G401 (cell line): Measurements from ENCODE around the gene ARHGAP15. TPM values are rescaled to one million over a fixed set of nuclear protein-coding genes. Genes with fewer than 3 reads are reported as not detected.

ENCODE experiments used
- DNase-seq: peaks from one replicate; pipeline ENCODE4 v3.0.0-alpha.2; 2015; ENCODE audit warnings: low spot score
- in situ Hi-C: cut with HindIII; loops from 2 replicates; pipeline ENCODE4 v1.10.0; 2016; ENCODE audit warnings: low sequenced_read_pairs, mixed read lengths
- total RNA-seq: library from RNA; depleted of rRNA; stranded (reverse); fragments of >200 nt; shearing (Covaris generic); gene quantifications from 2 replicates; pipeline ENCODE4 v1.2.3, GENCODE V29; 2014

The ARHGAP15 gene
- total RNA-seq, 1 experiment from 2014 or later, result not detected

DNA sequence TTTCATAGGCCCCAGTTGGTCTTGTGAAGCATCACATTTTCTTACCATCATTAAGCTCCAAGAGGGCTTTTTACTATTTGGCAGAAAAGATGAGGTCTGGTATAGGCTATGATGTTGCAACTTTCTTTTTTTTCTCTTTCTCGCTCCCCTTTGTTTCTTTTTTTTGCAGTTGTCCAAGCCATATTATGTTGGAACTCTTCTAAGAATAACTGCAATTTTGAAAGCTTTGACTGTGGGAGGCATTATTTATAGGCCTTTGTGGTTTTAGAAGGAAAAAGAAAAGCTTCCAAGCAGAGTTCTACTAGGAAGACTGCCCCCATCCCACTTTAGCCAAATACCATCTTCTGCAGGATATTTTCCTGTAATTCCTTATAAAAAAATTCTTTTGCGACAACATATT, 571.6 kb downstream of the ARHGAP15 start:
- no peak for DNase-seq
- in situ Hi-C loops, result no loop called here

DNA sequence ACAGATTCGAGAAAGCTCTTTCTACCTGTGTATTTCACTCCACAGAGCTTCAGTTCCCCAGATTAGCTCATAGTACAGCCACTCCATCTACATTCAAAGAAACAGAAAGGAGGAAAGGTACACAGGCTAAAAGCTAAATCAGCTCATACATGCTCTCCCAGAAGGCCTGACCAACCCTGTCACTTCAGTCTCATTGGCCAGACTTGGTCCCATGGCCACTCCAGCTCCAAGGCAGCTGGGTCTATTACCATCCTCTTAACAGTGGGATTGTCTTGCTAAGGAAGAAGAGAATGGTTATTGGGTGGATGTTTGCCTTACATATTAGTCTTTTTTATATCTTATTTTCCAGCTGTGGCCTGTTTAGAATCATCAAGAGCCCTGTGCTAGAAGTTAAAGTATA, 572.6 kb downstream of the ARHGAP15 start:
- in situ Hi-C loops, result no loop called here
- DNase-seq, result no peak

DNA sequence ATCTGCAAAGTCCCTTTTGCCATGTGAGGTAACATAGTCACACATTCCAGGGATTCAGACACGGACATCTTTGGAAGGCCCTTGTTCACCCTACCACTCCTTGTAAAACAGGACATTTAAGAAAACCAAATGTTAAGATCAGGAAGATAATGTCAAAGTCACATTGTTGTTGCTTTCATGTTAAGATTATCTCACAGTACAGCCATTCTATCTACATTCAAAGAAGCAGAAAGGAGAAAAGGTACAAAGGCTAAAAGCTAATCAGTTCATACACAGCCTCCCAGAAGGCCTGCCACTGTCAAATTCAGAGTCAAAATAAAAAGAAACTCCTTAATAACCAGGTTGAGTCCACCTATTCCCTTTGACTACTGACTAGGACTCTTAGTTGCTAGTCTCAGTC, 573.7 kb downstream of the ARHGAP15 start:
- no peak for DNase-seq
- in situ Hi-C loops, result no loop called here

- no peak for DNase-seq
- in situ Hi-C loops, result no loop called here
These were observed 575.4 kb downstream of the ARHGAP15 start for GRCh38 chr2:143704451-143705106.

DNA sequence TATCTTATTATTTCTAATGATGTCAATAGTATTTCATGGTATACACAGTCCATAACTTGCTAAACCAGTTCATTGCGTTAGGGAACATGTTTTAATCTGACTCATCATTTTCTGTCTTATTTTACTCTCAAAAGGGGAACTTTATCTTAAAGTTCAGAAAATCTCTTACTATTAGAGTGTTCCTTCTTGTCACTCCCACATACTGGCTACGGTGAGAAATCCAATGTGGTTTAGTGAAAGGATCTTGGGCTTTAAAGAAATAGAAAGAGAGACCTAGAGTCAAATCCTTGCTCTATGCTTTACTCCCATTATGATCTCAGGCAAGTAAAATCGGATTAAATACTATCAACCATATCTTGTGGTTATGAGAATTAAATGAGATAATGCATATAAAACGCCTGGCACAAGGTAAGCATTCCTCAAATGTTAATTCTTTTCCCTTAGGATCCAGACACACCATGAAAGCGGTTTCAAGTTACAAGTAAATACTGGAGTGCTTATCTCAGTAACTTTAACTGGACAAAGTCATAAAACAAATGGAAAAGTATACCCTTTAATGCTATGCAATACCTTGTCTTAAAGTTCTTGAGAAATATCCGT, 576.0 kb downstream of the ARHGAP15 start:
- no peak for DNase-seq
- in situ Hi-C loops, result no loop called here

DNA sequence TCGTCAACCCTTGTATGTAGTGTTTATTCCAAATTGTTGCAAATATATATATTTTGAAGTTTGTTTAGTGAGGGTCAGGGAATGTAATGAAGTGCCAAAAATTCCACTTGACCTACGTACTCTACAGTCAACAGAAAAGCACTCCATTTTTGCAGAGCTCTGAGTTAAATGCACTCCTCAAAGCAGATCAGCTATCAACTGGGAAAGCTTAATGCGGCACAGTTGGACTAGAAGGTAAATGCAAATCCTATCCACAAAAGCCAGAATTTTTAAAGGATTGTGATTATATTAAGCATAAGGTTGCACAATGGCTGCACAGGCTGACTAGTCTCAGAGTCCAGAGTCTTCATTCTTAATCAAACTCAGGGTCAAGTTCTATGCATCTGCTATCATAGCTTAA, 577.1 kb downstream of the ARHGAP15 start:
- in situ Hi-C loops, result no loop called here
- DNase-seq, result no peak

GRCh38 chr2:143708682-143709081, 579.5 kb downstream of the ARHGAP15 start:
- in situ Hi-C loops, result no loop called here
- no peak for DNase-seq

DNA sequence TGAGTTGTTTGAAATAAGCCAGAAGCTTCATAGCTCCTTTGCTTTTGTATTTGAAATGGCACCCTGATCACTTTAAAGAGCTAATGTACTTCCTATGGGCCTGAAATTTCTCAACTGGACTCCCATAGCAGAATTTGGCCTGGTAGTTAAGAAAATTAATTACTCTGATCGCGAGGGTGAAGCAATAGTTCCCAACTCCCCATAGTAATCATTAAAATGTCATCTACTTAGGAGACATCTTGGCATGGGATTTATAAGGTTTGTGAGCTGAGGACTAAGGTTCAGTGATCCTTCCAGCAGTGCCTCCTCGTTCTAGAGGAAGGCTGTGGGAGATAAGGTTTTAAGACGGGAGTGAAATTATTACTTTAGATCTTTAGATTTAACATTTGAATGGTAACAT, 581.0 kb downstream of the ARHGAP15 start:
- DNase-seq, result no peak
- in situ Hi-C loops, result no loop called here

GRCh38 chr2:143710879-143711278, 581.7 kb downstream of the ARHGAP15 start:
- in situ Hi-C loops, result no loop called here

GRCh38 chr2:143716522-143716921, 587.3 kb downstream of the ARHGAP15 start:
- in situ Hi-C loops, result no loop called here
- DNase-seq, result no peak

More at GRCh38 chr2:143710879-143711278, 581.7 kb downstream of the ARHGAP15 start:
- DNase-seq, result no peak

- no peak for DNase-seq
- in situ Hi-C loops, result no loop called here
These were observed 587.8 kb downstream of the ARHGAP15 start for GRCh38 chr2:143717053-143717452.

GRCh38 chr2:143717536-143718168, 588.4 kb downstream of the ARHGAP15 start:
- in situ Hi-C loops, result no loop called here
- DNase-seq, result no peak

DNA sequence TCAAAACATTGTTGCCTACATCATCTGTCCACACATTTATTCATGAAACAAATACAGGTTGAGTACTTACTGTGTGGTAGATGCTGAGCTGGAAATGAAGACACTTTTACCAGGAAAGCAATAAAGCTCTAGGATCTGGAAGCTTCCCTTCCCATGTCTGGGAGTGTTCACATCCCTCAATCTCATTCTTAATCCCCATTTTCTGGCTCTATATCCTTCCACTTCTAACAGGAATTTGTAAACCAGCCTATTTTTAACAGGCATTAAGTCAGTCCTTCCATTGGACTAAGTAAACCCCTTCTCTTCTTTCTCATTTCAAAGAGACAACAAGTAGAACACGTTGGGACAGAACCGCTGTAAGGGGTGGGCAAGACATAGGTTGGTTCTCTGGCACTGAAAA, 589.5 kb downstream of the ARHGAP15 start:
- in situ Hi-C loops, result no loop called here
- no peak for DNase-seq

DNA sequence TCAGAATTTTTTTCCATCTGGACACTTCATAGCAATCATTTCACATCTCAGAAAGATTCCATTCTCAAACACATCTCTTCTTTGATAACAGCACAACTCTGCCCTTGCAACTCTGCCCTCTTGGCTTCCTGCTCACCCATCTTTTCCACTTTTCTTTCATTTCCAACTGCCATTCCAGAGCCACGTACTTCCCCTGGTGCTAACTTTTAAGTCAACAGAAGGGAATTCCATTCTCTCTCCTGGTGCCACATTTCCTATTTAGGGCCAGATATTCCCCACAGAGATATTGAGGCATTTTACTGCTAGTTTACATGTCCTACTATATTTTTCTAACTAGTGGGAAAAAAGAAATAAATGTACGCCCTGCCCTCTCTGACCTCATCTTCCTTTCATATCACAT, 590.2 kb downstream of the ARHGAP15 start:
- in situ Hi-C loops, result no loop called here
- DNase-seq, result no peak

- DNase-seq, result no peak
- in situ Hi-C loops, result no loop called here
These were observed 591.0 kb downstream of the ARHGAP15 start for GRCh38 chr2:143720095-143720664.

DNA sequence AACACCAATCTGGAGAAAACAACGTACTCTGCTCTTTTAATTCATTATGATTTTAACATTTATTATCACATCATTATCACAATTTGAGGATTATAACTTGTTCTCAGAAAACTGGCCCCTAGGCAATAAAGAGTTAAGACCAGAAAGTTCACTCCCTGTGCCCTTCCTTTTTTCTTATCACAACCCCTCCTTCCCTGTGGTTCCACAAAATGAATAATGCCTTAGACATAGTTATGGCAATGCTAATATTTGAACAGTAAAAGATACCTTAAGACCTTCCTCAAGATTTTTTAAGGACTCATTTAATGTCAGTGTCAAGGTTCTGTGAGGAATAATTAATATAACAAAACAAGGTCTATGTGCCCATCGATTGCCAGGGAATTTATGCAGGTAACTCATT, 596.2 kb downstream of the ARHGAP15 start:
- in situ Hi-C loops, result no loop called here
- DNase-seq, result no peak

- in situ Hi-C loops, result no loop called here
- peak; percentile 49 for DNase-seq
These were observed 597.1 kb downstream of the ARHGAP15 start for GRCh38 chr2:143726151-143726845.

- in situ Hi-C loops, result no loop called here
- no peak for DNase-seq
These were observed 599.3 kb downstream of the ARHGAP15 start for GRCh38 chr2:143728498-143728897.

DNA sequence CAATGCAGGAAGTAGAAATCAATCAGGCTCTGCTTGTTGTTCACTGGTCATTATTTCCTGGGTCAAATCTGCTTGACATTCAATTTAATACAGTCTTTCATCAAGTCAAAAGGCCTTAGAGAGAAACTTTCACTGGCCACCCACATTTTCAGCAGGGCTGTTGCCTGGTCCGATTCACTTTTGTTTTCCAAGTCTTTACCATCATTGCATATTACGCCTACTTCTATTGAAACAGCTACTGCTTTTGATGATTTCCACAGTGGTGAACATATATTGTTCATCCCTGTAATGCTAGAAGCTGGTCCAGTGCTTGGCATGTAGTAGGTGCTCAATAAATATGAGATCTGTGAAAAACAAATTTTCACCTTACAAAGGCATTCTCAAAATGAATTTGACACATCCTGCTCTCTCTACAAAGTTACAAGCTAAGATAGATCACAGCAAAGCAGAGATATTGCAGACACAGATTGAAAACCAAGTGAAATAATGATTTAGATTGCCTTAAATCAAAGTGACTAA, 600.1 kb downstream of the ARHGAP15 start:
- DNase-seq, result no peak
- in situ Hi-C loops, result no loop called here
